Central memory CD8-positive, alpha-beta T cell (primary cell): Measurements from ENCODE around the gene SART1.
"Not testable (repeated sequence)": the region's sequence is repeated elsewhere in the genome, so short reads cannot be mapped to it uniquely, and the experiment has no call there.

Experiments used
- ATAC-seq: fragments of 150-1000 bp; cut with Tn5 transposase; replicated peaks from 2 replicates; pipeline ENCODE4 v1.10.0; 2022; ENCODE audit warnings: mild to moderate bottlenecking, moderate FRiP score, moderate number of reproducible peaks; ENCODE audit not compliant: poor library complexity, severe bottlenecking; ENCODE audit errors: extremely low read depth
- DNase-seq, 2 donors: peaks; one replicate each; pipeline ENCODE4 v3.0.0; 2021; ENCODE audit warnings: low spot score in 2 of 2
- H3K27ac Mint-ChIP-seq: one replicate; pipeline ENCODE4 v1.8.0; 2022; ENCODE audit warnings: low read depth, mild to moderate bottlenecking, moderate library complexity, mixed read lengths
- H3K27me3 Mint-ChIP-seq: one replicate; pipeline ENCODE4 v1.8.0; 2022; ENCODE audit warnings: mixed read lengths
- H3K36me3 Mint-ChIP-seq: one replicate; pipeline ENCODE4 v1.8.0; 2022; ENCODE audit warnings: mild to moderate bottlenecking, moderate library complexity, mixed read lengths; ENCODE audit not compliant: insufficient read depth
- H3K4me1 Mint-ChIP-seq: one replicate; pipeline ENCODE4 v1.8.0; 2022; ENCODE audit warnings: mixed read lengths
- H3K4me3 Mint-ChIP-seq: one replicate; pipeline ENCODE4 v1.8.0; 2022; ENCODE audit warnings: mild to moderate bottlenecking, moderate library complexity, mixed read lengths
- H3K9me3 Mint-ChIP-seq: one replicate; pipeline ENCODE4 v1.8.0; 2022; ENCODE audit warnings: mixed read lengths

SART1 gene

DNA sequence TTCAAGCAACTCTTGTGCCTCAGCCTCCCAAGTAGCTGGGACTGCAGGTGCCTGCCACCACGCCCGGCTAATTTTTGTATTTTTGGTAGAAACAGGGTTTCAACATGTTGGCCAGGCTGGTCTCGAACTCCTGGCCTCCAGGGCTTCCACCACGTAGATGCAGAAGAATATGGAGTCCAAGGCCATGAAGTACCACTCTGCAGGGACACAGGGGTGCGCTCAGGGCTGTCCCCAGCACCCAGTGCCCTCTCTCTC is 61.6 kb downstream of the SART1 start:
- H3K27me3 Mint-ChIP-seq, DNase-seq, ATAC-seq, H3K4me1 Mint-ChIP-seq, H3K9me3 Mint-ChIP-seq, H3K36me3 Mint-ChIP-seq, H3K4me3 Mint-ChIP-seq, H3K27ac Mint-ChIP-seq: not testable (repeated sequence)

DNA sequence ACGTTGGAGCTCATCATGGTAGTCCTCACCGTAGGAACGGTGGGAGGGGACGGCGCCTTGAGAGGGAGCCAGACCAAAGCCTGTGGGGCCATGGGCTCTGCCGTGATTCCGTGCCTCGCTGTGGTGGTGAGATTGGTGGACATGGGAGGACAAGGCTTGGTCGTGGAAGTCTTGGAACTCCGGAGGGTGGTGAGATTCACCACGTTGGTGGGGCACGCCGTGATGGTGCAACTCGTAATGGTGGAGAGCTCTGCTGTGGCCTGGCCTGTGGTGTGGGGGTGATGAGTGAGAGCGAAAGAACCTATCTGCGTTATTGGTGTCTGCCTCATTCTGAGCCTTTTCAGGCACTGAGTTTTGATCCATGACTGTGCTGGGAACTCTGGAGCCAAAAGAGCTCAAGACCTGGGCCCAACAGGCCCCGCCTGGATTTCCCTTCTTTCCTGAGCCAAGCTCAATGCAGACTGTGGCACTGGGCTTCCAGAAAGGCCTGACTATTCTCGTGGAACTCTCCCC is 64.5 kb downstream of the SART1 start, which contains the start of gene CATSPER1:
Gene CATSPER1 (minus strand): TSS at position 463 of the 513 bp plus-strand sequence. CDS start 100 bp downstream, at position 363.
- DNase-seq = no peak
- H3K9me3 Mint-ChIP-seq = no peaks in the 10 kb centered on the region
- H3K4me1 Mint-ChIP-seq = peaks cover 7% of the 10 kb centered on the region
- H3K4me3 Mint-ChIP-seq = no peak within 1 kb of the TSS
- H3K27ac Mint-ChIP-seq = no peak within 1 kb of the TSS
- no peaks in the 10 kb centered on the region for H3K36me3 Mint-ChIP-seq
- ATAC-seq = no peak
- H3K27me3 Mint-ChIP-seq = peaks cover 9% of the 10 kb centered on the region
